Measurements from ENCODE around the gene NLGN3.

The NLGN3 gene

GRCh38 chrX:71098951-71099506 is 45.6 kb upstream of the NLGN3 start:
- Histone ChIP-seq H3K4me3 (ENCODE audit: low read depth, low read length) (no peak overlapping the region), H3K27ac (no peak overlapping the region), H3K9me3 (ENCODE audit: severe bottlenecking) (no peaks in the 10 kb centered on the region), H3K27me3 (ENCODE audit: insufficient read depth, low read depth, severe bottlenecking) (peaks cover 30% of the 10 kb centered on the region), H3K36me3 (no peaks in the 10 kb centered on the region)
- TF ChIP-seq CTCF (IDR thresholded peaks at IDR 0.05; ENCODE audit: low read depth, low read length) = no peak
- DNase-seq = no peak

GRCh38 chrX:71099736-71100135 is 44.9 kb upstream of the NLGN3 start:
- Histone ChIP-seq H3K27me3 (ENCODE audit: insufficient read depth, low read depth, severe bottlenecking) (peaks cover 28% of the 10 kb centered on the region), H3K27ac (no peak overlapping the region), H3K36me3 (no peaks in the 10 kb centered on the region), H3K4me3 (ENCODE audit: low read depth, low read length) (no peak overlapping the region), H3K9me3 (ENCODE audit: severe bottlenecking) (no peaks in the 10 kb centered on the region)
- DNase-seq = no peak
- no peak for TF ChIP-seq CTCF (IDR thresholded peaks at IDR 0.05; ENCODE audit: low read depth, low read length)

- no peak overlapping the region for H3K27ac ChIP-seq
Observed at GRCh38 chrX:71100581-71101505, 43.8 kb upstream of the NLGN3 start.

GRCh38 chrX:71102292-71102691 is 42.3 kb upstream of the NLGN3 start:
- H3K4me3 ChIP-seq (ENCODE audit: low read depth, low read length) = no peak overlapping the region
- H3K27ac ChIP-seq = peak overlapping the region; percentile 70
- no peaks in the 10 kb centered on the region for H3K36me3 ChIP-seq
- no peak for TF ChIP-seq CTCF (IDR thresholded peaks at IDR 0.05; ENCODE audit: low read depth, low read length)
- H3K9me3 ChIP-seq (ENCODE audit: severe bottlenecking) = no peaks in the 10 kb centered on the region
- peaks cover 12% of the 10 kb centered on the region for H3K27me3 ChIP-seq (ENCODE audit: insufficient read depth, low read depth, severe bottlenecking)
- DNase-seq = no peak

More at GRCh38 chrX:71100581-71101505, 43.8 kb upstream of the NLGN3 start:
- Histone ChIP-seq H3K4me3 (ENCODE audit: low read depth, low read length) (no peak overlapping the region), H3K36me3 (no peaks in the 10 kb centered on the region), H3K9me3 (ENCODE audit: severe bottlenecking) (no peaks in the 10 kb centered on the region), H3K27me3 (ENCODE audit: insufficient read depth, low read depth, severe bottlenecking) (peaks cover 20% of the 10 kb centered on the region)
- TF ChIP-seq CTCF (IDR thresholded peaks at IDR 0.05; ENCODE audit: low read depth, low read length) = no peak
- no peak for DNase-seq

- TF ChIP-seq CTCF (IDR thresholded peaks at IDR 0.05; ENCODE audit: low read depth, low read length) = no peak
- DNase-seq = peak; percentile 75
- peak overlapping the region; percentile 70 for H3K27ac ChIP-seq
- no peak overlapping the region for H3K4me3 ChIP-seq (ENCODE audit: low read depth, low read length)
- peaks cover 8% of the 10 kb centered on the region for H3K27me3 ChIP-seq (ENCODE audit: insufficient read depth, low read depth, severe bottlenecking)
- H3K9me3 ChIP-seq (ENCODE audit: severe bottlenecking) = no peaks in the 10 kb centered on the region
- no peaks in the 10 kb centered on the region for H3K36me3 ChIP-seq
Observed at GRCh38 chrX:71103110-71103983, 41.3 kb upstream of the NLGN3 start.
